CD4-positive, alpha-beta T cell (primary cell): ENCODE results near the gene MS4A2. TPM values are rescaled to one million over a fixed set of nuclear protein-coding genes. Genes with fewer than 3 reads are reported as not detected.

Source experiments
- ATAC-seq: fragments of 200-7000 bp; cut with Tn5 transposase; one replicate; pipeline ENCODE4 v1.10.0; 2022; ENCODE audit warnings: mild to moderate bottlenecking; ENCODE audit not compliant: poor library complexity
- CTCF ChIA-PET: fragments of 350-600 bp; sonication (Branson Sonifier 250); formaldehyde crosslinking; loops from one replicate; lab custom pipeline; 2021; ENCODE audit warnings: antibody characterized with exemption, inconsistent platforms; lab: Charles Lee
- POLR2A ChIA-PET: fragments of 350-600 bp; sonication (Branson Sonifier 250); formaldehyde crosslinking; loops from one replicate; lab custom pipeline; 2021; ENCODE audit warnings: antibody characterized with exemption, inconsistent platforms; lab: Charles Lee
- DNase-seq, 14 experiments: peaks; one replicate each; pipeline ENCODE4 v3.0.0-alpha.2; 2013 to 2020; ENCODE audit warnings: mixed read lengths in 2 of 14
- H3K27ac ChIP-seq, 2 donors: one replicate each; pipeline versions ENCODE4 v1.5.1 to v1.7.0; 2013; ENCODE audit warnings: low read length in 2 of 2, low read depth in 1 of 2, mild to moderate bottlenecking in 1 of 2
- H3K27me3 ChIP-seq, 2 experiments: 1 replicate in 1 of 2; 2 replicates in 1 of 2; pipeline versions ENCODE4 v1.6.1 to v1.7.0; 2013; ENCODE audit warnings: low read length in 2 of 2, control low read depth in 1 of 2, mild to moderate bottlenecking in 1 of 2, moderate library complexity in 1 of 2; ENCODE audit not compliant: insufficient read depth in 2 of 2, control insufficient read depth in 1 of 2
- H3K36me3 ChIP-seq: one replicate; pipeline ENCODE4 v1.6.1; 2013; ENCODE audit warnings: low read length, control low read depth; ENCODE audit not compliant: insufficient read depth
- H3K4me1 ChIP-seq: one replicate; pipeline ENCODE4 v1.6.1; 2013; ENCODE audit warnings: low read length, control low read depth; ENCODE audit not compliant: insufficient read depth
- H3K4me3 ChIP-seq: one replicate; pipeline ENCODE4 v1.5.1; 2013; ENCODE audit warnings: mild to moderate bottlenecking, low read length, moderate library complexity
- H3K9me3 ChIP-seq, 2 experiments: 1 replicate in 1 of 2; 2 replicates in 1 of 2; pipeline versions ENCODE4 v1.6.1 to v1.7.0; 2013; ENCODE audit warnings: low read length in 2 of 2, mild to moderate bottlenecking in 2 of 2, control low read depth in 1 of 2, moderate library complexity in 1 of 2; ENCODE audit not compliant: control insufficient read depth in 1 of 2, insufficient read depth in 1 of 2
- H3K27ac Mint-ChIP-seq: one replicate; pipeline ENCODE4 v1.8.0; 2020; ENCODE audit warnings: mixed read lengths
- H3K27me3 Mint-ChIP-seq: one replicate; pipeline ENCODE4 v1.8.0; 2021; ENCODE audit warnings: mixed read lengths
- H3K36me3 Mint-ChIP-seq: one replicate; pipeline ENCODE4 v1.8.0; 2021; ENCODE audit warnings: low read depth, mixed read lengths
- H3K4me1 Mint-ChIP-seq: one replicate; pipeline ENCODE4 v1.8.0; 2021; ENCODE audit warnings: low read depth, mixed read lengths
- H3K4me3 Mint-ChIP-seq: one replicate; pipeline ENCODE4 v1.8.0; 2020; ENCODE audit warnings: mild to moderate bottlenecking, mixed read lengths
- H3K9me3 Mint-ChIP-seq: one replicate; pipeline ENCODE4 v1.8.0; 2020; ENCODE audit warnings: mixed read lengths
- CTCF ChIP-seq: fragments of 200-600 bp; IDR thresholded peaks from one replicate; pipeline ENCODE4 v1.8.0; 2022; ENCODE audit warnings: antibody characterized with exemption, mild to moderate bottlenecking
- intact Hi-C, 2 experiments: fragments of 100-400 bp; cut with DNase I in 1 of 2; cut with micrococcal nuclease in 1 of 2; formaldehyde crosslinking; loops; one replicate each; pipeline versions ENCODE4 v1.15.1 to v1.9.0; 2023 to 2025; cut with DNase I, micrococcal nuclease
- total RNA-seq, 174 experiments: library from RNA in 2 of 174; stranded (reverse) in 2 of 174; gene quantifications; one replicate each; pipeline ENCODE4 v1.2.3 and lab custom pipeline; 2021 to 2026

Gene MS4A2
- total RNA-seq, 2 experiments from 2014 or later: not detected

GRCh38 chr11:60111793-60112192 is 23.3 kb downstream of the MS4A2 start:
- no peak for DNase-seq
- H3K4me1 ChIP-seq: no peaks in the 10 kb centered on the region
- H3K4me1 Mint-ChIP-seq: no peaks in the 10 kb centered on the region
- no peak overlapping the region for H3K4me3 ChIP-seq
- intact Hi-C loops: no loop called here
- no peak overlapping the region for H3K4me3 Mint-ChIP-seq
- no peak overlapping the region for H3K27ac ChIP-seq
- H3K27ac Mint-ChIP-seq: no peak overlapping the region
- H3K9me3 Mint-ChIP-seq: no peaks in the 10 kb centered on the region
- TF ChIP-seq CTCF: no peak
- no peak for ATAC-seq
- no peaks in the 10 kb centered on the region for H3K36me3 ChIP-seq
- no peaks in the 10 kb centered on the region for H3K36me3 Mint-ChIP-seq
- H3K27me3 ChIP-seq: no peaks in the 10 kb centered on the region
- CTCF ChIA-PET: no interaction called here
- POLR2A ChIA-PET: no interaction called here
- no peaks in the 10 kb centered on the region for H3K9me3 ChIP-seq
- H3K27me3 Mint-ChIP-seq: no peaks in the 10 kb centered on the region

- Mint-ChIP-seq H3K27me3 (no peaks in the 10 kb centered on the region), H3K4me1 (no peaks in the 10 kb centered on the region), H3K27ac (no peak overlapping the region), H3K36me3 (no peaks in the 10 kb centered on the region), H3K4me3 (no peak overlapping the region), H3K9me3 (no peaks in the 10 kb centered on the region)
- Histone ChIP-seq H3K4me3 (no peak overlapping the region), H3K9me3 (no peaks in the 10 kb centered on the region), H3K27me3 (no peaks in the 10 kb centered on the region), H3K36me3 (no peaks in the 10 kb centered on the region), H3K4me1 (no peaks in the 10 kb centered on the region), H3K27ac (no peak overlapping the region)
- CTCF ChIA-PET: no interaction called here
- no peak for ATAC-seq
- TF ChIP-seq CTCF: no peak
- POLR2A ChIA-PET: interaction anchor here (0.7 kb wide), 1 partner anchor 117 kb away, joined by 3 read pairs; no protein-coding TSS in a partner anchor
- intact Hi-C loops: no loop called here
- no peak for DNase-seq
Observed at GRCh38 chr11:60116996-60117790, 28.7 kb downstream of the MS4A2 start.

- Histone ChIP-seq H3K36me3 (no peaks in the 10 kb centered on the region), H3K9me3 (no peaks in the 10 kb centered on the region), H3K27me3 (no peaks in the 10 kb centered on the region), H3K4me3 (no peak overlapping the region), H3K4me1 (no peaks in the 10 kb centered on the region), H3K27ac (no peak overlapping the region)
- Mint-ChIP-seq H3K36me3 (no peaks in the 10 kb centered on the region), H3K27ac (no peak overlapping the region), H3K4me3 (no peak overlapping the region), H3K9me3 (no peaks in the 10 kb centered on the region), H3K27me3 (no peaks in the 10 kb centered on the region), H3K4me1 (no peaks in the 10 kb centered on the region)
- intact Hi-C loops: no loop called here
- no peak for DNase-seq
- ChIA-PET CTCF (interaction anchor here (1.6 kb wide), 1 partner anchor 133 kb away, joined by 3 read pairs; no protein-coding TSS in a partner anchor), POLR2A (no interaction called here)
- ATAC-seq: no peak
- TF ChIP-seq CTCF: no peak
Observed at GRCh38 chr11:60118338-60118737, 29.9 kb downstream of the MS4A2 start.
